HG03432 (cell line): ENCODE data around the gene MIA2.

Experiments used
- ATAC-seq: cut with Tn5 transposase; IDR thresholded peaks from one replicate; pipeline ENCODE4 v1.9.1; 2021; ENCODE audit warnings: mild to moderate bottlenecking, moderate library complexity; ENCODE audit not compliant: unreplicated experiment

Gene MIA2

DNA sequence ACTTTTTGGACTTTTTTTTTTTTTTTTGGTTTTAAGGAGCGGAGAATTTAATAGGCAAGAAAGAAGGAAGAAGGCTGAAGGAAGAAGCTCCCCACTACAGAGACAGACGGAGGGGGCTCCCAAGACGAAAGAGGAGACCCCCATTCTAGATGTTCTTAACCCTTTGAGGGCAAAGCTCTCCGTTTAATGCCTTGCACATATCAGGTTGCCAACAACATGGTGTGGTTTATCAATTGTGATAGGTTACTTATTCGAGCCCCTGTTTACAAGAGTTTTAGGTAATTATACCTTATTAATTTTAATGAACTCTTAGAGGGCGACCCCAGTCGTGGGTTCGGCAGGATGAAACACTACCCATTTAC lies 199.7 kb downstream of the MIA2 start:
- ATAC-seq = no peak

DNA sequence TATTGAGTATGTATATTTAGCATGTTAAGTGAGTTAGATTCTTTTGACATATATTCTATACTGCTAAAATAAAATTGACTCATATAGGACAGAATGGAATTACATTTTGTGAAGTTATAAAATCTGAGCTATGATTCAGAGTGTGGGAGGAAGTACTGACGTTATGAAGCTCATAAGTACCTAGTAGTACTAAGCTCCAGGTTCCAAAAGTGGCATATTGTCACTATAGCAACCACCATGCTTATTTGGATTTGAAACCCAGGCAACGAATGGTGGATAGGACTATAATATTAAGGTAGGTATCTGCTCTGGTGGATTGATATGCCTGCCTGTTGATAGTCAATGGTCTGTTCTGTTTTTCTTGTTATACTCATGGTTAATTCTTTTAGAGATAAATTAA lies 200.7 kb downstream of the MIA2 start:
- no peak for ATAC-seq

DNA sequence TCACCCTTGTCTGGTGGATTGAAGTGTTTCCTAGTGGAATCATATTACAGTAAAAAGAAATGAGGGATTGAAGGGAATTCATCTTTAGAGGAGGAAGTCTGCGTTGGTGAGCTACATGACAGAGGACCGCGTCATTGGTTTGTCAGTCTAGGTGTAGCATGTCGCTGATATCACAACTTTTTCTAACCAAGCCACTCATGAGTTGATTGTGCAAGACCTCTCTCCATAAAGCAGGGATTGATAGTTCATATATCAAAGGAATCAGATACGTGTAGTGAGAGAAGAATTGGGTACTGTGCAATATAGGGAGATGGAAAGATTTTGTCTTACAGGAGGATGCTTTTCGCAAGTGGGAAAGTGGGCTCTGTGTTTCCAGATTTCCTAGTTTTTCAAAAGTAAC lies 201.5 kb downstream of the MIA2 start:
- ATAC-seq = no peak
